GM23338 (cell line): ENCODE data around the gene DCLK1.

Experiments
- CREB1 ChIP-seq: fragments of 250-450 bp; sonication (Bioruptor Pico); IDR thresholded peaks from 2 replicates; pipeline ENCODE4 v1.5.0; 2020; ENCODE audit warnings: low read depth, mild to moderate bottlenecking, moderate library complexity
- EZH2 ChIP-seq: fragments of 200-600 bp; sonication (generic); IDR thresholded peaks from one replicate; pipeline ENCODE4 v1.8.0; 2017; ENCODE audit warnings: antibody characterized with exemption, mild to moderate bottlenecking, low read depth; ENCODE audit not compliant: unreplicated experiment
- EZH2phosphoT487 ChIP-seq: fragments of 200-600 bp; sonication (generic); IDR thresholded peaks from one replicate; pipeline ENCODE4 v1.8.1; 2018; ENCODE audit warnings: antibody characterized with exemption; ENCODE audit not compliant: unreplicated experiment
- JUNB ChIP-seq: IDR thresholded peaks from one replicate; pipeline ENCODE4 v1.6.1; 2016; ENCODE audit warnings: antibody characterized with exemption; ENCODE audit not compliant: unreplicated experiment
- NANOG ChIP-seq: IDR thresholded peaks from 2 replicates; pipeline ENCODE4 v1.6.1; 2016; ENCODE audit warnings: antibody characterized with exemption, borderline replicate concordance
- POLR2AphosphoS5 ChIP-seq: IDR thresholded peaks from 2 replicates; pipeline ENCODE4 v1.6.1; 2016; ENCODE audit warnings: antibody characterized with exemption, low read depth
- STAT1 ChIP-seq: IDR thresholded peaks from one replicate; pipeline ENCODE4 v1.6.1; 2016; ENCODE audit warnings: antibody characterized with exemption; ENCODE audit not compliant: unreplicated experiment
- ZNF331 ChIP-seq: fragments of 250-450 bp; sonication (Bioruptor Pico); IDR thresholded peaks from 2 replicates; pipeline ENCODE4 v1.5.0; 2020; ENCODE audit warnings: low read depth, mild to moderate bottlenecking, moderate library complexity
- TF ChIP-seq, protein P1 (sequence below), 2 experiments: fragments of 200-600 bp in 1 of 2; sonication (generic) in 1 of 2; conservative IDR thresholded peaks; 2 replicates each; pipeline versions ENCODE4 v1.5.1 to v1.6.1; 2016 to 2017; ENCODE audit warnings: antibody characterized with exemption in 2 of 2, low read depth in 2 of 2, mild to moderate bottlenecking in 2 of 2, moderate library complexity in 1 of 2
- TF ChIP-seq, protein P2 (sequence below): IDR thresholded peaks from one replicate; pipeline ENCODE4 v1.6.1; 2018; ENCODE audit warnings: antibody characterized with exemption; ENCODE audit not compliant: unreplicated experiment
- TF ChIP-seq, protein P3 (sequence below): fragments of 250-450 bp; sonication (Bioruptor Pico); IDR thresholded peaks from 2 replicates; pipeline ENCODE4 v1.5.0; 2020; ENCODE audit warnings: mild to moderate bottlenecking, moderate library complexity

DNA sequence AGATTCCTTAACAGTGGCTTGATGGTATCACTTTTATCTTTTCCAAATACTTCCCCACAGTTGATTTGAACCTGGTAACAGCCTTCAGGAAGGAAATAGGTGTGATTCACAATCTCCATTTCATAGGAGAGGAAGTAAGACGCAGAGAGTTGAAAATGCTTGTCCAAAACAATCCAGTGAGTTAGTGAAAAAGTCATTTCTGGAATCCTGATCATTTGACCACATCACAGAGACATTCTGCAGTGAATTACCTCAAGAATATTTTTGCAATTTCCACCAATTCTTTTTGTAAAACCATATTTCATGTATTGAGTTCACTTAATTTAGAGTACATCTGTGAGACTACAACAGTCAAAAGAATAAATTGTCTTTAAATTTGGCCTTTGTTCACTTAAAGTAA lies 292.8 kb downstream of the DCLK1 start:
- TF ChIP-seq, protein P1, sequence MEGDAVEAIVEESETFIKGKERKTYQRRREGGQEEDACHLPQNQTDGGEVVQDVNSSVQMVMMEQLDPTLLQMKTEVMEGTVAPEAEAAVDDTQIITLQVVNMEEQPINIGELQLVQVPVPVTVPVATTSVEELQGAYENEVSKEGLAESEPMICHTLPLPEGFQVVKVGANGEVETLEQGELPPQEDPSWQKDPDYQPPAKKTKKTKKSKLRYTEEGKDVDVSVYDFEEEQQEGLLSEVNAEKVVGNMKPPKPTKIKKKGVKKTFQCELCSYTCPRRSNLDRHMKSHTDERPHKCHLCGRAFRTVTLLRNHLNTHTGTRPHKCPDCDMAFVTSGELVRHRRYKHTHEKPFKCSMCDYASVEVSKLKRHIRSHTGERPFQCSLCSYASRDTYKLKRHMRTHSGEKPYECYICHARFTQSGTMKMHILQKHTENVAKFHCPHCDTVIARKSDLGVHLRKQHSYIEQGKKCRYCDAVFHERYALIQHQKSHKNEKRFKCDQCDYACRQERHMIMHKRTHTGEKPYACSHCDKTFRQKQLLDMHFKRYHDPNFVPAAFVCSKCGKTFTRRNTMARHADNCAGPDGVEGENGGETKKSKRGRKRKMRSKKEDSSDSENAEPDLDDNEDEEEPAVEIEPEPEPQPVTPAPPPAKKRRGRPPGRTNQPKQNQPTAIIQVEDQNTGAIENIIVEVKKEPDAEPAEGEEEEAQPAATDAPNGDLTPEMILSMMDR (conservative IDR thresholded peaks at IDR 0.05; ENCODE audit: low read depth in 2 of 2): no peak
- no peak for TF ChIP-seq EZH2
- TF ChIP-seq, protein P2, sequence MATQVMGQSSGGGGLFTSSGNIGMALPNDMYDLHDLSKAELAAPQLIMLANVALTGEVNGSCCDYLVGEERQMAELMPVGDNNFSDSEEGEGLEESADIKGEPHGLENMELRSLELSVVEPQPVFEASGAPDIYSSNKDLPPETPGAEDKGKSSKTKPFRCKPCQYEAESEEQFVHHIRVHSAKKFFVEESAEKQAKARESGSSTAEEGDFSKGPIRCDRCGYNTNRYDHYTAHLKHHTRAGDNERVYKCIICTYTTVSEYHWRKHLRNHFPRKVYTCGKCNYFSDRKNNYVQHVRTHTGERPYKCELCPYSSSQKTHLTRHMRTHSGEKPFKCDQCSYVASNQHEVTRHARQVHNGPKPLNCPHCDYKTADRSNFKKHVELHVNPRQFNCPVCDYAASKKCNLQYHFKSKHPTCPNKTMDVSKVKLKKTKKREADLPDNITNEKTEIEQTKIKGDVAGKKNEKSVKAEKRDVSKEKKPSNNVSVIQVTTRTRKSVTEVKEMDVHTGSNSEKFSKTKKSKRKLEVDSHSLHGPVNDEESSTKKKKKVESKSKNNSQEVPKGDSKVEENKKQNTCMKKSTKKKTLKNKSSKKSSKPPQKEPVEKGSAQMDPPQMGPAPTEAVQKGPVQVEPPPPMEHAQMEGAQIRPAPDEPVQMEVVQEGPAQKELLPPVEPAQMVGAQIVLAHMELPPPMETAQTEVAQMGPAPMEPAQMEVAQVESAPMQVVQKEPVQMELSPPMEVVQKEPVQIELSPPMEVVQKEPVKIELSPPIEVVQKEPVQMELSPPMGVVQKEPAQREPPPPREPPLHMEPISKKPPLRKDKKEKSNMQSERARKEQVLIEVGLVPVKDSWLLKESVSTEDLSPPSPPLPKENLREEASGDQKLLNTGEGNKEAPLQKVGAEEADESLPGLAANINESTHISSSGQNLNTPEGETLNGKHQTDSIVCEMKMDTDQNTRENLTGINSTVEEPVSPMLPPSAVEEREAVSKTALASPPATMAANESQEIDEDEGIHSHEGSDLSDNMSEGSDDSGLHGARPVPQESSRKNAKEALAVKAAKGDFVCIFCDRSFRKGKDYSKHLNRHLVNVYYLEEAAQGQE: no peak
- TF ChIP-seq POLR2AphosphoS5: no peak
- TF ChIP-seq EZH2phosphoT487: no peak
- no peak for TF ChIP-seq NANOG
- no peak for TF ChIP-seq JUNB
- no peak for TF ChIP-seq CREB1 (CRISPR knock-in tag)
- no peak for TF ChIP-seq ZNF331 (CRISPR knock-in tag)
- no peak for TF ChIP-seq STAT1
- TF ChIP-seq, protein P3, sequence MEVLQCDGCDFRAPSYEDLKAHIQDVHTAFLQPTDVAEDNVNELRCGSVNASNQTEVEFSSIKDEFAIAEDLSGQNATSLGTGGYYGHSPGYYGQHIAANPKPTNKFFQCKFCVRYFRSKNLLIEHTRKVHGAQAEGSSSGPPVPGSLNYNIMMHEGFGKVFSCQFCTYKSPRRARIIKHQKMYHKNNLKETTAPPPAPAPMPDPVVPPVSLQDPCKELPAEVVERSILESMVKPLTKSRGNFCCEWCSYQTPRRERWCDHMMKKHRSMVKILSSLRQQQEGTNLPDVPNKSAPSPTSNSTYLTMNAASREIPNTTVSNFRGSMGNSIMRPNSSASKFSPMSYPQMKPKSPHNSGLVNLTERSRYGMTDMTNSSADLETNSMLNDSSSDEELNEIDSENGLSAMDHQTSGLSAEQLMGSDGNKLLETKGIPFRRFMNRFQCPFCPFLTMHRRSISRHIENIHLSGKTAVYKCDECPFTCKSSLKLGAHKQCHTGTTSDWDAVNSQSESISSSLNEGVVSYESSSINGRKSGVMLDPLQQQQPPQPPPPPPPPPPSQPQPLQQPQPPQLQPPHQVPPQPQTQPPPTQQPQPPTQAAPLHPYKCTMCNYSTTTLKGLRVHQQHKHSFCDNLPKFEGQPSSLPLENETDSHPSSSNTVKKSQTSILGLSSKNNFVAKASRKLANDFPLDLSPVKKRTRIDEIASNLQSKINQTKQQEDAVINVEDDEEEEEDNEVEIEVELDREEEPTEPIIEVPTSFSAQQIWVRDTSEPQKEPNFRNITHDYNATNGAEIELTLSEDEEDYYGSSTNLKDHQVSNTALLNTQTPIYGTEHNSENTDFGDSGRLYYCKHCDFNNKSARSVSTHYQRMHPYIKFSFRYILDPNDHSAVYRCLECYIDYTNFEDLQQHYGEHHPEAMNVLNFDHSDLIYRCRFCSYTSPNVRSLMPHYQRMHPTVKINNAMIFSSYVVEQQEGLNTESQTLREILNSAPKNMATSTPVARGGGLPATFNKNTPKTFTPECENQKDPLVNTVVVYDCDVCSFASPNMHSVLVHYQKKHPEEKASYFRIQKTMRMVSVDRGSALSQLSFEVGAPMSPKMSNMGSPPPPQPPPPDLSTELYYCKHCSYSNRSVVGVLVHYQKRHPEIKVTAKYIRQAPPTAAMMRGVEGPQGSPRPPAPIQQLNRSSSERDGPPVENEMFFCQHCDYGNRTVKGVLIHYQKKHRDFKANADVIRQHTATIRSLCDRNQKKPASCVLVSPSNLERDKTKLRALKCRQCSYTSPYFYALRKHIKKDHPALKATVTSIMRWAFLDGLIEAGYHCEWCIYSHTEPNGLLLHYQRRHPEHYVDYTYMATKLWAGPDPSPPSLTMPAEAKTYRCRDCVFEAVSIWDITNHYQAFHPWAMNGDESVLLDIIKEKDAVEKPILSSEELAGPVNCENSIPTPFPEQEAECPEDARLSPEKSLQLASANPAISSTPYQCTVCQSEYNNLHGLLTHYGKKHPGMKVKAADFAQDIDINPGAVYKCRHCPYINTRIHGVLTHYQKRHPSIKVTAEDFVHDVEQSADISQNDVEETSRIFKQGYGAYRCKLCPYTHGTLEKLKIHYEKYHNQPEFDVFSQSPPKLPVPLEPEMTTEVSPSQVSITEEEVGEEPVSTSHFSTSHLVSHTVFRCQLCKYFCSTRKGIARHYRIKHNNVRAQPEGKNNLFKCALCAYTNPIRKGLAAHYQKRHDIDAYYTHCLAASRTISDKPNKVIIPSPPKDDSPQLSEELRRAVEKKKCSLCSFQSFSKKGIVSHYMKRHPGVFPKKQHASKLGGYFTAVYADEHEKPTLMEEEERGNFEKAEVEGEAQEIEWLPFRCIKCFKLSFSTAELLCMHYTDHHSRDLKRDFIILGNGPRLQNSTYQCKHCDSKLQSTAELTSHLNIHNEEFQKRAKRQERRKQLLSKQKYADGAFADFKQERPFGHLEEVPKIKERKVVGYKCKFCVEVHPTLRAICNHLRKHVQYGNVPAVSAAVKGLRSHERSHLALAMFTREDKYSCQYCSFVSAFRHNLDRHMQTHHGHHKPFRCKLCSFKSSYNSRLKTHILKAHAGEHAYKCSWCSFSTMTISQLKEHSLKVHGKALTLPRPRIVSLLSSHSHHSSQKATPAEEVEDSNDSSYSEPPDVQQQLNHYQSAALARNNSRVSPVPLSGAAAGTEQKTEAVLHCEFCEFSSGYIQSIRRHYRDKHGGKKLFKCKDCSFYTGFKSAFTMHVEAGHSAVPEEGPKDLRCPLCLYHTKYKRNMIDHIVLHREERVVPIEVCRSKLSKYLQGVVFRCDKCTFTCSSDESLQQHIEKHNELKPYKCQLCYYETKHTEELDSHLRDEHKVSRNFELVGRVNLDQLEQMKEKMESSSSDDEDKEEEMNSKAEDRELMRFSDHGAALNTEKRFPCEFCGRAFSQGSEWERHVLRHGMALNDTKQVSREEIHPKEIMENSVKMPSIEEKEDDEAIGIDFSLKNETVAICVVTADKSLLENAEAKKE: no peak
